ENCODE results near the gene LRIG2.

Gene LRIG2

DNA sequence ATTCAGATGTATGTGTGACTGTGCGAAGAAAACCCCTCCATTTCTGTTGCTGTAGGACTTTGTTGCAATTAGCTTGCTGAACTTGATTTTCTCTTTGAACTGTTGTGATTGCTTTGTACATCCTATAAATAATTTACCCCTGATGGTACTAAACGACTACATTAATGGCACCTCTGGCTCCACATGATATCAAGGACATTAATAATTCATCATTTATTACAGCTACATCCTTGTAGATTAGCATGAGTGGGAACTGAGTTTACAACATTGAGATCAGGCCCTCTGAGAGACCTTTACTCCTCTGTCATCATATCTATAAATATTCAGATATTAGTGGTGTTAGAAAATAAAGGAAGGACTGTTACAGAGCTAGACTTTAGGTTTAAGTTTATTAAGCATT, 13.5 kb downstream of the LRIG2 start:
- Mint-ChIP-seq H3K27me3 (ENCODE audit: low read depth, poor library complexity) (peaks cover 3% of the 10 kb centered on the region), H3K9me3 (peaks cover 9% of the 10 kb centered on the region), H3K27ac (peak overlapping the region; percentile 19), H3K4me1 (peaks cover 10% of the 10 kb centered on the region), H3K4me3 (no peak overlapping the region), H3K36me3 (ENCODE audit: low read depth) (peaks cover 43% of the 10 kb centered on the region)
- TF ChIP-seq, protein P1, sequence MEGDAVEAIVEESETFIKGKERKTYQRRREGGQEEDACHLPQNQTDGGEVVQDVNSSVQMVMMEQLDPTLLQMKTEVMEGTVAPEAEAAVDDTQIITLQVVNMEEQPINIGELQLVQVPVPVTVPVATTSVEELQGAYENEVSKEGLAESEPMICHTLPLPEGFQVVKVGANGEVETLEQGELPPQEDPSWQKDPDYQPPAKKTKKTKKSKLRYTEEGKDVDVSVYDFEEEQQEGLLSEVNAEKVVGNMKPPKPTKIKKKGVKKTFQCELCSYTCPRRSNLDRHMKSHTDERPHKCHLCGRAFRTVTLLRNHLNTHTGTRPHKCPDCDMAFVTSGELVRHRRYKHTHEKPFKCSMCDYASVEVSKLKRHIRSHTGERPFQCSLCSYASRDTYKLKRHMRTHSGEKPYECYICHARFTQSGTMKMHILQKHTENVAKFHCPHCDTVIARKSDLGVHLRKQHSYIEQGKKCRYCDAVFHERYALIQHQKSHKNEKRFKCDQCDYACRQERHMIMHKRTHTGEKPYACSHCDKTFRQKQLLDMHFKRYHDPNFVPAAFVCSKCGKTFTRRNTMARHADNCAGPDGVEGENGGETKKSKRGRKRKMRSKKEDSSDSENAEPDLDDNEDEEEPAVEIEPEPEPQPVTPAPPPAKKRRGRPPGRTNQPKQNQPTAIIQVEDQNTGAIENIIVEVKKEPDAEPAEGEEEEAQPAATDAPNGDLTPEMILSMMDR (IDR thresholded peaks at IDR 0.05): no peak
- no peak for DNase-seq

DNA sequence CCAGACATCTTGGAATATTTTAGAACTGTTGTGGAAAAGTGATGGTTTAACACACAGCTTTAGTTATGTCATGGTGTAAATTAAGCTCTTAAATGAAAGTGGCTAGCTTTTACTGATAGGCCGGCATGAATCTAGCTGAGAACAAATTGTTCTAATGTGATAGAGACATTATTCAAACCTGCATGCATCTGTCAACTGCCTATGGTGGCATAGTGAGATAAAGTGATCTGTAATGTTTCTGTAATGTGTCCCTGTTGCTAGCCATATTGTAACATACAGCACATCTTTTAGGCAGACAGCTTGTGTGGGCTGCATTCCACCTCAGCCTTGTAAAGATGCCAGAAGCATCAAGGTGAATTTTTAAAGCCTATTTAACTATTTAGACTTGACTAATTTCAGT, 16.0 kb downstream of the LRIG2 start:
- H3K9me3 Mint-ChIP-seq: no peaks in the 10 kb centered on the region
- H3K27ac Mint-ChIP-seq: no peak overlapping the region
- H3K4me1 Mint-ChIP-seq: peaks cover 16% of the 10 kb centered on the region
- H3K27me3 Mint-ChIP-seq (ENCODE audit: low read depth, poor library complexity): no peaks in the 10 kb centered on the region
- TF ChIP-seq, protein P1 (IDR thresholded peaks at IDR 0.05): no peak
- H3K36me3 Mint-ChIP-seq (ENCODE audit: low read depth): peaks cover 43% of the 10 kb centered on the region
- H3K4me3 Mint-ChIP-seq: no peak overlapping the region
- DNase-seq: no peak

DNA sequence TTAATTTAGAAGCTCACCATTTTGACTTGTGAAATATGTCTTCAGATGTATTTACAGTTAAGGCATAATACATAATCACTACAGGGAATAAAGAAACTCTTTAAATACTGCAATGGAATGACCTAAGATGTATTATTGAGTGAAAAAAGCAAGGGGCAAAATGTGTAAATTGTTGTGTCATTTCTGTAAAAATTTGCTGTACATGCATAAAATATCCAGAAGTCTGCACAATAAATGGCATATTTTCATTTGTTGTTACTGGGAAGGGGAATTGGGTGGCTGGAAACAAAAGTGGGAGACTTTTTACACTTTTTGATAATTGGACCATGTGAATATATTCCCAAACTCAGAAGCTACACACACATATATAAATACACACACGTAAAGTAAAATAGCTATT, 17.1 kb downstream of the LRIG2 start:
- no peak for DNase-seq
- Mint-ChIP-seq H3K9me3 (no peaks in the 10 kb centered on the region), H3K27me3 (ENCODE audit: low read depth, poor library complexity) (no peaks in the 10 kb centered on the region), H3K27ac (no peak overlapping the region), H3K4me1 (peaks cover 16% of the 10 kb centered on the region), H3K36me3 (ENCODE audit: low read depth) (peaks cover 41% of the 10 kb centered on the region), H3K4me3 (no peak overlapping the region)
- TF ChIP-seq, protein P1 (IDR thresholded peaks at IDR 0.05): no peak

DNA sequence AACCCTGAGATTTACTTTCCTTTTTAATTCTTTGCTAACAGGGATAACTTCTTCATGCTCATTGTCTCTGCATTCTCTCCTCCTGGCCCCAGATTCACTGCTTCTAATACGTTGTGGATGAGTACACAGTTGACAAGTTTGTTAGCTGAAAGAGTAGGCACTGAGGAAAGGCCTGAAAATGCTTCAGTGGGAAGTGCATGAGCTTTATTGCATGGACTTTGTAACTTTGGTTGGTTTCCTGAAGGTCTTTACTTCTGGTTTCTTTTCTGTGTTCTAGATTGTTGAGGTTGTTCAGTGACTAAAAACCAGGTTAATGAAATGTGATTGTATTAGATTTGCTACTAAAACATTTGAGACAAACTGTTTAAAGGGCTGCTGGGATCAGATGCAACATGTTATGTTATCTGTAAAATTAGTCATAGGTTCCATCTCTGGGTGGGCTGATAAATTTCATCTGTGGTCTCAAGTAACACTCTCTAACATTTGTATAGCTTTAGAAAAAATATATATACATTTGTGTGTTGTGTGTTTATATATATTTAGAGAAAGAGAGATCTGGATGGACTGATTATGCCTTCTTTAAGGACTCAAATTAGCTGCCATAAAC, 19.1 kb downstream of the LRIG2 start:
- Mint-ChIP-seq H3K9me3 (no peaks in the 10 kb centered on the region), H3K36me3 (ENCODE audit: low read depth) (peaks cover 38% of the 10 kb centered on the region), H3K27me3 (ENCODE audit: low read depth, poor library complexity) (no peaks in the 10 kb centered on the region), H3K4me1 (peaks cover 13% of the 10 kb centered on the region), H3K4me3 (no peak overlapping the region), H3K27ac (no peak overlapping the region)
- TF ChIP-seq, protein P1 (IDR thresholded peaks at IDR 0.05): no peak
- no peak for DNase-seq

DNA sequence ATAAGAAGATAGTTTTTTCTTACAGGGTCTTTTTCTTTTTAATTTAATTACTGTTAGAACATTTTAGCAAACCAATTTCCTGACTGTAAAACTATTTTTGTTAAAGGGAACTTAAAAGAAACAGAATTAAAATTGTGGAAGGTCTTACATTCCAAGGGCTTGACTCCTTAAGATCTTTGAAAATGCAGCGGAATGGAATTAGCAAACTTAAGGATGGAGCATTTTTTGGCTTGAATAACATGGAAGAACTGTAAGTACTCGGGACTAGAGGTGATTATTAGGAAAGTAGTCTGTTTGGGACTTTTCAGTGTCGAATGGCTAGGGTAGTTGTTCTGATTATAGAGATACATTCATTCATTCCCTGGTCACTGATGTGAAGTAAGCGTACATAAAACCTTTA, 21.5 kb downstream of the LRIG2 start:
- H3K4me3 Mint-ChIP-seq: no peak overlapping the region
- H3K36me3 Mint-ChIP-seq (ENCODE audit: low read depth): peaks cover 39% of the 10 kb centered on the region
- H3K27ac Mint-ChIP-seq: no peak overlapping the region
- peaks cover 8% of the 10 kb centered on the region for H3K4me1 Mint-ChIP-seq
- TF ChIP-seq, protein P1 (IDR thresholded peaks at IDR 0.05): no peak
- H3K27me3 Mint-ChIP-seq (ENCODE audit: low read depth, poor library complexity): no peaks in the 10 kb centered on the region
- H3K9me3 Mint-ChIP-seq: no peaks in the 10 kb centered on the region
- DNase-seq: no peak

DNA sequence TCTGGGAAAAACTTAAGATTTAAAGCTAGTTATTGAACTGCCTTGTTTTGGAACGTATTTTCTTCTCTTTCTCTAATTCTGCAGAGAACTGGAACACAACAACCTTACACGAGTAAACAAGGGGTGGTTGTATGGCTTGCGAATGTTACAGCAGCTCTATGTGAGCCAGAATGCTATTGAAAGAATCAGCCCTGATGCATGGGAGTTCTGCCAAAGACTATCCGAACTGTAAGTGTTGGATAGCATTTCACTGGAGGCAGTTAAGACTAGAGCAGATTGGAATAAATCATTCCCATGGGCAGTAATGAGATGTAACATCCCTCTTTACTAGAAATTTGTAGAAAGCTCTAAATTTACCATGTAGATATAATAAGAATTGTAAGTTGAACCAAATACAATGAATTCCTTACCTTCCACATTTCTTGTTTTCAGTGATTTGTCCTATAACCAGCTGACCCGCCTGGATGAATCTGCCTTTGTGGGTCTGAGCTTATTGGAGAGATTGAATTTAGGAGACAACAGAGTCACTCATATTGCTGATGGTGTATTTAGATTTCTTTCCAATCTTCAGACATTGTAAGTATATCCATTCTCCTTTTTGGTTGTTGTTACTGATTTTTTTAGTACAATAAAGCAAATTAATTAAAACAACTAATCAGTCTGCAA, 22.9 kb downstream of the LRIG2 start:
- TF ChIP-seq, protein P1 (IDR thresholded peaks at IDR 0.05): no peak

More for the DNA sequence above, 22.9 kb downstream of the LRIG2 start:
- Mint-ChIP-seq H3K4me3 (no peak overlapping the region), H3K9me3 (no peaks in the 10 kb centered on the region), H3K36me3 (ENCODE audit: low read depth) (peaks cover 47% of the 10 kb centered on the region), H3K27me3 (ENCODE audit: low read depth, poor library complexity) (no peaks in the 10 kb centered on the region), H3K27ac (no peak overlapping the region), H3K4me1 (peaks cover 8% of the 10 kb centered on the region)
- DNase-seq: no peak

Measured in nephron progenitor cell (in vitro differentiated cells).